SK-N-SH treated with all-trans-retinoic acid at 6 μM for 48 hours (cell line): ENCODE results near the gene PARM1.

Source experiments
- ARNTL ChIP-seq: fragments of 450-650 bp; formaldehyde crosslinking; IDR thresholded peaks from 2 replicates; pipeline ENCODE4 v1.5.0; 2020; ENCODE audit warnings: low read depth, mild to moderate bottlenecking, moderate library complexity, borderline replicate concordance
- ESRRG ChIP-seq: fragments of 250-450 bp; sonication (Bioruptor Pico); IDR thresholded peaks from 2 replicates; pipeline ENCODE4 v1.6.1; 2021; ENCODE audit warnings: mild to moderate bottlenecking
- ISL1 ChIP-seq: fragments of 250-450 bp; sonication (Bioruptor Pico); IDR thresholded peaks from 2 replicates; pipeline ENCODE4 v2.1.2; 2022; ENCODE audit warnings: mild to moderate bottlenecking, moderate library complexity
- RARB ChIP-seq: fragments of 250-450 bp; sonication (Bioruptor Pico); IDR thresholded peaks from 2 replicates; pipeline ENCODE4 v1.8.0; 2021; ENCODE audit warnings: mild to moderate bottlenecking, moderate library complexity
- TCF4 ChIP-seq: fragments of 250-450 bp; sonication (Bioruptor Pico); IDR thresholded peaks from 2 replicates; pipeline ENCODE4 v1.8.0; 2021; ENCODE audit warnings: mild to moderate bottlenecking, moderate library complexity, borderline replicate concordance
- TOX ChIP-seq: fragments of 250-450 bp; sonication (Bioruptor Pico); IDR thresholded peaks from 2 replicates; pipeline ENCODE4 v1.8.0; 2021; ENCODE audit warnings: mild to moderate bottlenecking, moderate library complexity, borderline replicate concordance
- ZFP3 ChIP-seq: fragments of 250-450 bp; sonication (Bioruptor Pico); IDR thresholded peaks from 2 replicates; pipeline ENCODE4 v1.5.0; 2020; ENCODE audit warnings: mild to moderate bottlenecking, moderate library complexity
- ZFP30 ChIP-seq: fragments of 450-650 bp; formaldehyde crosslinking; IDR thresholded peaks from 2 replicates; pipeline ENCODE4 v1.5.0; 2022; ENCODE audit warnings: mild to moderate bottlenecking, moderate library complexity
- ZNF565 ChIP-seq: fragments of 450-650 bp; formaldehyde crosslinking; conservative IDR thresholded peaks from 2 replicates; pipeline ENCODE4 v1.5.0; 2020; ENCODE audit warnings: low read depth, mild to moderate bottlenecking, moderate library complexity
- TF ChIP-seq, protein P1 (sequence below): fragments of 250-450 bp; sonication (Bioruptor Pico); IDR thresholded peaks from 2 replicates; pipeline ENCODE4 v1.5.1; 2021; ENCODE audit warnings: mild to moderate bottlenecking, moderate library complexity
- TF ChIP-seq, protein P2 (sequence below): fragments of 250-450 bp; sonication (Bioruptor Pico); IDR thresholded peaks from 2 replicates; pipeline ENCODE4 v1.8.0; 2021; ENCODE audit warnings: low read depth, mild to moderate bottlenecking, moderate library complexity, borderline replicate concordance

GRCh38 chr4:75034523-75034922 lies 101.6 kb downstream of the PARM1 start:
- TF ChIP-seq, protein P1, sequence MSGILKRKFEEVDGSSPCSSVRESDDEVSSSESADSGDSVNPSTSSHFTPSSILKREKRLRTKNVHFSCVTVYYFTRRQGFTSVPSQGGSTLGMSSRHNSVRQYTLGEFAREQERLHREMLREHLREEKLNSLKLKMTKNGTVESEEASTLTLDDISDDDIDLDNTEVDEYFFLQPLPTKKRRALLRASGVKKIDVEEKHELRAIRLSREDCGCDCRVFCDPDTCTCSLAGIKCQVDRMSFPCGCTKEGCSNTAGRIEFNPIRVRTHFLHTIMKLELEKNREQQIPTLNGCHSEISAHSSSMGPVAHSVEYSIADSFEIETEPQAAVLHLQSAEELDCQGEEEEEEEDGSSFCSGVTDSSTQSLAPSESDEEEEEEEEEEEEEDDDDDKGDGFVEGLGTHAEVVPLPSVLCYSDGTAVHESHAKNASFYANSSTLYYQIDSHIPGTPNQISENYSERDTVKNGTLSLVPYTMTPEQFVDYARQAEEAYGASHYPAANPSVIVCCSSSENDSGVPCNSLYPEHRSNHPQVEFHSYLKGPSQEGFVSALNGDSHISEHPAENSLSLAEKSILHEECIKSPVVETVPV (CRISPR knock-in tag) = no peak
- TF ChIP-seq ESRRG (CRISPR knock-in tag) = no peak
- TF ChIP-seq ZFP3 = no peak
- TF ChIP-seq ISL1 (CRISPR knock-in tag) = no peak
- no peak for TF ChIP-seq TCF4
- TF ChIP-seq ZFP30 = no peak
- TF ChIP-seq ARNTL (CRISPR knock-in tag) = no peak
- TF ChIP-seq RARB (CRISPR knock-in tag) = no peak
- TF ChIP-seq, protein P2, sequence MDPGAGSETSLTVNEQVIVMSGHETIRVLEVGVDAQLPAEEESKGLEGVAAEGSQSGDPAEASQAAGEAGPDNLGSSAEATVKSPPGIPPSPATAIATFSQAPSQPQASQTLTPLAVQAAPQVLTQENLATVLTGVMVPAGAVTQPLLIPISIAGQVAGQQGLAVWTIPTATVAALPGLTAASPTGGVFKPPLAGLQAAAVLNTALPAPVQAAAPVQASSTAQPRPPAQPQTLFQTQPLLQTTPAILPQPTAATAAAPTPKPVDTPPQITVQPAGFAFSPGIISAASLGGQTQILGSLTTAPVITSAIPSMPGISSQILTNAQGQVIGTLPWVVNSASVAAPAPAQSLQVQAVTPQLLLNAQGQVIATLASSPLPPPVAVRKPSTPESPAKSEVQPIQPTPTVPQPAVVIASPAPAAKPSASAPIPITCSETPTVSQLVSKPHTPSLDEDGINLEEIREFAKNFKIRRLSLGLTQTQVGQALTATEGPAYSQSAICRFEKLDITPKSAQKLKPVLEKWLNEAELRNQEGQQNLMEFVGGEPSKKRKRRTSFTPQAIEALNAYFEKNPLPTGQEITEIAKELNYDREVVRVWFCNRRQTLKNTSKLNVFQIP (CRISPR knock-in tag) = no peak
- no peak for TF ChIP-seq TOX (CRISPR knock-in tag)
- no peak for TF ChIP-seq ZNF565 (CRISPR knock-in tag)
